Adrenal gland (tissue), 12 donors: ENCODE data around the gene ETFB. TPM values are rescaled to one million over a fixed set of nuclear protein-coding genes. Genes with fewer than 3 reads are reported as not detected.
"Not testable (repeated sequence)": the region's sequence is repeated elsewhere in the genome, so short reads cannot be mapped to it uniquely, and the experiment has no call there.

Source experiments
- DNase-seq, 7 donors: peaks; one replicate each; pipeline ENCODE4 v3.0.0-alpha.2; 2019 to 2020
- H3K27ac ChIP-seq, 5 donors: fragments of 200-600 bp; sonication (generic) in 4 of 5; 1 replicate in 3 of 5; 2 replicates in 2 of 5; pipeline versions ENCODE4 v1.5.1 to v1.8.0; 2016 to 2020; ENCODE audit warnings: mild to moderate bottlenecking in 1 of 5
- H3K27me3 ChIP-seq: fragments of 200-600 bp; 2 replicates; pipeline ENCODE4 v1.8.0; 2021
- H3K36me3 ChIP-seq, 2 donors: fragments of 200-600 bp; replicated peaks in 1 of 2; 1 replicate in 1 of 2; 2 replicates in 1 of 2; pipeline versions ENCODE4 v1.5.1 to v1.8.0; 2018 to 2022
- H3K4me1 ChIP-seq, 2 donors: fragments of 200-600 bp; replicated peaks in 1 of 2; 1 replicate in 1 of 2; 2 replicates in 1 of 2; pipeline versions ENCODE4 v1.5.1 to v1.8.0; 2018 to 2021
- H3K4me3 ChIP-seq, 4 donors: fragments of 200-600 bp; sonication (generic) in 3 of 4; one replicate each; pipeline ENCODE4 v1.5.1; 2016 to 2018
- H3K9me3 ChIP-seq, 3 donors: fragments of 200-600 bp; sonication (generic) in 1 of 3; replicated peaks in 1 of 3; 1 replicate in 2 of 3; 2 replicates in 1 of 3; pipeline versions ENCODE4 v1.5.1 to v1.8.0; 2016 to 2021
- CTCF ChIP-seq, 6 experiments: fragments of 450-650 bp in 4 of 6; fragments of 200-600 bp in 2 of 6; sonication (generic) in 1 of 6; IDR thresholded peaks; 1 replicate in 5 of 6; 2 replicates in 1 of 6; pipeline versions ENCODE4 v1.5.1 to v1.8.0; 2016 to 2021; ENCODE audit warnings: antibody characterized with exemption in 6 of 6, mild to moderate bottlenecking in 2 of 6, moderate library complexity in 1 of 6
- POLR2A ChIP-seq, 2 donors: fragments of 450-650 bp; IDR thresholded peaks; one replicate each; pipeline ENCODE4 v1.6.1; 2017; ENCODE audit warnings: antibody characterized with exemption in 2 of 2, mild to moderate bottlenecking in 2 of 2, moderate library complexity in 1 of 2
- WGBS, 4 donors: extraction: QIAGEN DNeasy Blood & Tissue Kit in 2 of 4; methylation state at CpG; one replicate each; pipeline versions ENCODE4 v1.1.5 to v1.1.7; 2013 to 2017; 5-methylcytosine and 5-hydroxymethylcytosine counted together
- intact Hi-C, 2 donors: fragments of 100-400 bp; cut with DNase I; formaldehyde crosslinking; loops; one replicate each; pipeline versions ENCODE4 v1.14.1 to v1.15.0; 2022 to 2023
- polyA plus RNA-seq, 3 donors: library from polyadenylated mRNA; stranded (reverse); fragments of 200-250 nt in 2 of 3; fragments of 350-450 nt in 1 of 3; fragmentation: Illumina TruSeq in 1 of 3; extraction: RNeasy Lipid Tissue Mini Kit (QIAGEN cat#74804) in 1 of 3; gene quantifications; one replicate each; pipeline ENCODE4 v1.2.3, GENCODE V29; 2013 to 2014
- total RNA-seq, 9 donors: library from RNA; depleted of rRNA in 4 of 9; stranded (reverse); fragments of >200 nt in 4 of 9; fragments of 120-200 nt in 1 of 9; fragmentation: NEBNext Ultra II Directional in 1 of 9; extraction: Animal tissue kit (Norgen Biotek cat#: 25700) in 1 of 9; gene quantifications; one replicate each; pipeline versions ENCODE4 v1.1.0 to v1.2.4, GENCODE V29; 2013 to 2023
- donor health status: healthy with polysubstance abuse.
- donor health status: Bipolar disorder and iron deficiency.
- donor health status: DM: yes; HTN: yes; CAD: no.
- donor health status: DM: no; HTN: no; CAD: no.
- donor health status: DM: no; HTN: no; CAD: no.
- donor health status: DM: yes; HTN: yes; CAD: no.

The ETFB gene
- total and polyA plus RNA-seq, 12 donors = 110 to 470 (median 240) TPM

GRCh38 chr19:51399231-51399630, 33.0 kb upstream of the ETFB start:
- TF ChIP-seq CTCF (IDR thresholded peaks at IDR 0.05) (no peak), POLR2A (IDR thresholded peaks at IDR 0.05) (no peak)
- intact Hi-C loops = no loop called here
- DNase-seq = no peak
- Histone ChIP-seq H3K4me3 (no peak overlapping the region), H3K9me3 (no peaks in the 10 kb centered on the region), H3K36me3 (no peaks in the 10 kb centered on the region), H3K27me3 (no peaks in the 10 kb centered on the region), H3K4me1 (peaks cover 3 to 5% of the 10 kb centered on the region in 2 donors), H3K27ac (no peak overlapping the region)
- WGBS, 4 donors = 91 to 93% (median 92%) methylated on average over 5 of the region's 5 CpGs

GRCh38 chr19:51398096-51398704, 32.0 kb upstream of the ETFB start:
- Histone ChIP-seq H3K36me3 (no peaks in the 10 kb centered on the region), H3K4me1 (peaks cover 3 to 6% of the 10 kb centered on the region in 2 donors), H3K9me3 (no peaks in the 10 kb centered on the region), H3K27ac (no peak overlapping the region), H3K4me3 (no peak overlapping the region), H3K27me3 (no peaks in the 10 kb centered on the region)
- 40 to 43% (median 41%) methylated on average over 7 of the region's 7 CpGs for WGBS, 4 donors
- TF ChIP-seq CTCF (IDR thresholded peaks at IDR 0.05) (peak; percentile 21 to 60 (median 41)), POLR2A (IDR thresholded peaks at IDR 0.05) (no peak)
- intact Hi-C loops = no loop called here
- no peak for DNase-seq

- intact Hi-C loops, H3K36me3 ChIP-seq, H3K4me1 ChIP-seq, H3K27ac ChIP-seq, H3K27me3 ChIP-seq, DNase-seq, H3K4me3 ChIP-seq, H3K9me3 ChIP-seq: not testable (repeated sequence)
- WGBS, 4 donors = 71 to 79% (median 78%) methylated on average over 9 of the region's 9 CpGs
Observed at GRCh38 chr19:51397453-51397852, 31.3 kb upstream of the ETFB start.

- intact Hi-C loops = no loop called here
- WGBS, 4 donors = 92 to 100% (median 95%) methylated on average over 2 of the region's 2 CpGs
- no peak overlapping the region for H3K4me3 ChIP-seq
- no peaks in the 10 kb centered on the region for H3K9me3 ChIP-seq
- no peak overlapping the region for H3K27ac ChIP-seq
- H3K27me3 ChIP-seq = no peaks in the 10 kb centered on the region
- TF ChIP-seq POLR2A (IDR thresholded peaks at IDR 0.05) (no peak), CTCF (IDR thresholded peaks at IDR 0.05) (no peak)
- no peak for DNase-seq
- peaks cover 3 to 6% of the 10 kb centered on the region in 2 donors for H3K4me1 ChIP-seq
- no peaks in the 10 kb centered on the region for H3K36me3 ChIP-seq
Observed at GRCh38 chr19:51396175-51396574, 30.0 kb upstream of the ETFB start.
